ENCODE results near the gene MAPK8IP2. TPM values are rescaled to one million over a fixed set of nuclear protein-coding genes. Genes with fewer than 3 reads are reported as not detected.

Gene MAPK8IP2
- total RNA-seq, 2 donors from 2014 or later, result 0.08 to 0.21 TPM

DNA sequence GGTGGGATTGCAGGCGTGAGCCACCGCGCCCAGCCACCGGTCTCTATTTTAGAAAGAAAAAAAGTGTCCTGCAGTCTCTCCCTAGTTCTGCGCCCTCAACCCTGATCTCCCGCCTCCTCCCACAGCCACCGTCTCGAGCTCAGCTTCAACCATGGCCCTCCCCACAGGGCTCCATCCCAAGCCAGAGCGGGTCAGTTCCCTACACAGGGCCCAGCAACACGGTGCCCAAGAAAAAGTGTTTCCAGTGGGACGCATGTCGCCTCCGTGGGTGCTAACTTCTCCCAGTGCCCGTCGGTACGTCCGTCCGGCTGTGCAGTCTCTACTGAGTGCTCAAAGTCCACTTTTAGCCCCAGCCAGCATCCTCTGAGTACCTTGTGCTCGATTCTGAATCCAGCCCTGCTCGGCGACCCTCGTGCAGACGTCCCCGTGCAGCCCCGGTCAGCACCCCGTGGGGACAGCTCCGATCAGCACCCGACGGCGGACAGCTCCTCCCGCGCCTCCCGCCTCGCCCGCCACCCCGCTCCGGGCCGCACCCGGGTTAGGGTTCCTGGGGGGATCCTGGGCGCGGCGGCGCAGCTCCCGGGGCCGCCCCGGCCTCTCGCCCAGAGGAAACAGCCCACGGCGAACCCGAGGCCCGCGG, 657 bp upstream of the MAPK8IP2 start:
- Mint-ChIP-seq H3K36me3 (no peaks in the 10 kb centered on the region), H3K4me1 (ENCODE audit: low read depth in 2 of 2) (peaks cover 5% of the 10 kb centered on the region in 2 donors), H3K9me3 (no peaks in the 10 kb centered on the region), H3K27me3 (peaks cover 20 to 27% of the 10 kb centered on the region in 2 donors), H3K27ac (no peak overlapping the region), H3K4me3 (no peak overlapping the region)
- ATAC-seq (peak; percentile 79 to 84), DNase-seq (ENCODE audit: low spot score) (peak; percentile 67)

DNA sequence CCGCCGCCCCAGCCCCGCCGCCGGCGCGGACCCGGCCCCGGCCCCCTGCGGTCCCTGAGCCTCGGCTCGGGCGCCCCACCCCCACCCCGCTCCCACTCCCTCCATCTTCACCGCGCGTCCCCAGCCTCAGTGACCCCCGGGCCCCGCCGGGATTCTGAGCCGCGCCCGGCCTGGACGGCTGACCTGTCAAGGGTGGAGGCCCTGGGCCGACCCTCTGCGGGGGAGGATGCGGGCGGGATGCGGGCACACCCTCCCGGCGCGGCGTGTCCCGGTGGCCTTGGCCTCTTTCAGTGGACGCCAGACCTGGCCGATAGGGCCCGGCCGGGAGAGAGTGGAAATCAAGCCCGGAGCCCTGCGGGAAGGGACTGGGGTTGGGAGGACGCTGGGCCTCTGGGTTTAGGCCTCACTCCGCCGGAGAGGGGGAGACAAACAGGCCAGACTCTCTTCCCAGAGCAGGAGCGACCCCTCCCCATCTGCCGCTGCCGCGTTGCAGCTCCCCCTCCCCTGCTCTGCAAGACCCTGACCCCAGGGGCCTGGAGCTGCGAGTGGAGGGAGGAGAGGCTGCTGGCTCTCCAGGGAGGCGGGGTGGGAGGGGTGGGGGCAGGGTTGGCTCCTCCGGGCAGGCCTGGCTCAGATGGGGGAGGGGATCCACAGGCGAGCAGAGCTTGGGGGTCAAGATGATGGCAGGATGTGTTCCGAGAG, 525 bp downstream of the MAPK8IP2 start:
- H3K9me3 Mint-ChIP-seq, result no peaks in the 10 kb centered on the region
- H3K36me3 Mint-ChIP-seq, result no peaks in the 10 kb centered on the region
- H3K4me3 Mint-ChIP-seq, result no peak overlapping the region
- no peak overlapping the region for H3K27ac Mint-ChIP-seq
- DNase-seq (ENCODE audit: low spot score) (no peak), ATAC-seq (no peak)
- H3K27me3 Mint-ChIP-seq, result peaks cover 20 to 27% of the 10 kb centered on the region in 2 donors
- peaks cover 5% of the 10 kb centered on the region in 2 donors for H3K4me1 Mint-ChIP-seq (ENCODE audit: low read depth in 2 of 2)

DNA sequence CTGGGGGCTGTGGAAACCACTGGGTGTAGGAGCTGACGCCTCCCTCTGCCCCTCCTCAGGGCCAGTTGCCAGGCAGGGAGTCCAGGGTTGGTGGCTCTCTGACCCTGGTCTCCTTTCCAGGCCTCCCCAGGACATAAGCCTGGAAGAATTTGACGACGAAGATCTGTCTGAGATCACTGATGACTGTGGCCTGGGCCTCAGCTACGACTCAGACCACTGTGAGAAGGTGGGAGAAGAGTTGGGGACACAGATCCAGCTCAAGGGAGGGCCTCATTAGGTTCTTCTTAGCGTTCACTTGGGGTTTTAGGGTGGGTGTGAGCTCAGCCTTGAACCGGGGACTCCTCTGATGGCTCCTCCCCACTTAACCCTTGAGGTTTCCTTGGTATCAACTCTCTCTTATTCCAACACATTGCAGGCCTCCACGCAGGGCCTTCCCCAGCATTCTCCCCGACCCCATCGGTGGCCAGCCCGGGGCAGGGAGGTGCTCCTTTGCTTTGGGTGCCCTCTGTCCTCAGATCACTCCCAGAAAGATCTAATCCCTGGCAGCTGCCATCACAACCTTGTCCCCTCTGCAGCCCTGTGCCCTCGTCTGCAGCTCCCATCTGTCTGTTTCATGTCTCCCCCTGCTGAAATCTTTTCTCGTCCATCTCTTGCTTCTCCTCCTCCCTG, 1.2 kb downstream of the MAPK8IP2 start:
- ATAC-seq (no peak), DNase-seq (ENCODE audit: low spot score) (no peak)
- no peak overlapping the region for H3K27ac Mint-ChIP-seq
- peak overlapping the region; percentile 72 for H3K4me3 Mint-ChIP-seq
- no peaks in the 10 kb centered on the region for H3K9me3 Mint-ChIP-seq
- H3K36me3 Mint-ChIP-seq, result no peaks in the 10 kb centered on the region
- peaks cover 20 to 26% of the 10 kb centered on the region in 2 donors for H3K27me3 Mint-ChIP-seq
- peaks cover 5% of the 10 kb centered on the region in 2 donors for H3K4me1 Mint-ChIP-seq (ENCODE audit: low read depth in 2 of 2)

DNA sequence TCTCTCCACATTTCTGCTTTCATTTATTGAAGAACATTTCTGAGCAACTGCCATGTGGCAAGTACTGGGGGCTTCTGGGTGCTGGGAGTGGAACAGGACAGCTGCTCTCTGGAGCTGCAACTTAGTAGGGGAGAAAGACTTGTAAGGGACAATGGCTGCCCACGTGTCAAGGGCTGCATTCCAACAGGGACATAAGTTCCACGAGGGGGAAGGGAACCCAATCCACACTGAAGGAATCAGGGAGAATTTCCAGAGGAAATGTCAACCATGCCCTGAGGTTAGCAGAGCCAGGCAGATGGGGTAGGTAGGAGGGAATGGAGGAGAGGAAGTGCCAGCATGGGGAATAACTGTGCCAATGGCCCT, 1.7 kb downstream of the MAPK8IP2 start:
- H3K4me3 Mint-ChIP-seq, result peak overlapping the region; percentile 72
- peaks cover 23 to 28% of the 10 kb centered on the region in 2 donors for H3K27me3 Mint-ChIP-seq

DNA sequence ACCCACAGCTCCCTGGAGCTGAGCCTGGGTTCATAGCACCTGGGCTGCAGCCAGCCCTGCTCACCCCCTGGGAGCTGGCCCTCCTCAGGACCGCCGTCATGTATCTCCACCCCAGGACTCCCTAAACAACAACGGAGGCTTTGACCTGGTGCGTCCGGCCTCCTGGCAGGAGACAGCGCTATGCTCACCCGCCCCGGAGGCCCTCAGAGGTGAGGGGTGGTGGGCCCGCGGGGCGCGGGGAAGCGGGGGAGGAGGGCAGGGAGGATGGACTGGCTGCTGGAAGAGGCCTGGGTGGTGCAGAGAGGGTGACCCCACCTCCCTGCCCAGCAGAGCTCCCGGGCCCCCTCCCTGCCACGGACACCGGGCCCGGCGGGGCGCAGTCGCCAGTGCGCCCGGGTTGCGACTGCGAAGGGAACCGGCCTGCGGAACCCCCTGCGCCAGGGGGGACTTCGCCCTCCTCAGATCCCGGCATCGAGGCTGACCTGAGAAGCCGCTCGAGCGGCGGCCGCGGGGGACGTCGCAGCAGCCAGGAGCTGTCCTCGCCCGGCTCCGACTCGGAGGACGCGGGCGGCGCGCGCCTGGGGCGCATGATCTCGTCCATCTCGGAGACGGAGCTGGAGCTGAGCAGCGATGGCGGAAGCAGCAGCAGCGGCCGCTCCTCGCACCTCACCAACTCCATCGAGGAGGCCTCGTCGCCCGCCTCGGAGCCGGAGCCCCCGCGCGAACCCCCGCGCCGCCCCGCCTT, 3.1 kb downstream of the MAPK8IP2 start:
- Mint-ChIP-seq H3K4me3 (no peak overlapping the region), H3K9me3 (no peaks in the 10 kb centered on the region), H3K4me1 (ENCODE audit: low read depth in 2 of 2) (peaks cover 5 to 8% of the 10 kb centered on the region in 2 donors), H3K27ac (no peak overlapping the region), H3K27me3 (peaks cover 29 to 31% of the 10 kb centered on the region in 2 donors), H3K36me3 (no peaks in the 10 kb centered on the region)
- ATAC-seq, result no peak
- no peak for DNase-seq (ENCODE audit: low spot score)

More for the DNA sequence above, 1.7 kb downstream of the MAPK8IP2 start:
- peaks cover 5% of the 10 kb centered on the region in 2 donors for H3K4me1 Mint-ChIP-seq (ENCODE audit: low read depth in 2 of 2)
- no peak for ATAC-seq
- no peaks in the 10 kb centered on the region for H3K9me3 Mint-ChIP-seq
- H3K36me3 Mint-ChIP-seq, result no peaks in the 10 kb centered on the region
- H3K27ac Mint-ChIP-seq, result no peak overlapping the region
- DNase-seq (ENCODE audit: low spot score), result no peak

DNA sequence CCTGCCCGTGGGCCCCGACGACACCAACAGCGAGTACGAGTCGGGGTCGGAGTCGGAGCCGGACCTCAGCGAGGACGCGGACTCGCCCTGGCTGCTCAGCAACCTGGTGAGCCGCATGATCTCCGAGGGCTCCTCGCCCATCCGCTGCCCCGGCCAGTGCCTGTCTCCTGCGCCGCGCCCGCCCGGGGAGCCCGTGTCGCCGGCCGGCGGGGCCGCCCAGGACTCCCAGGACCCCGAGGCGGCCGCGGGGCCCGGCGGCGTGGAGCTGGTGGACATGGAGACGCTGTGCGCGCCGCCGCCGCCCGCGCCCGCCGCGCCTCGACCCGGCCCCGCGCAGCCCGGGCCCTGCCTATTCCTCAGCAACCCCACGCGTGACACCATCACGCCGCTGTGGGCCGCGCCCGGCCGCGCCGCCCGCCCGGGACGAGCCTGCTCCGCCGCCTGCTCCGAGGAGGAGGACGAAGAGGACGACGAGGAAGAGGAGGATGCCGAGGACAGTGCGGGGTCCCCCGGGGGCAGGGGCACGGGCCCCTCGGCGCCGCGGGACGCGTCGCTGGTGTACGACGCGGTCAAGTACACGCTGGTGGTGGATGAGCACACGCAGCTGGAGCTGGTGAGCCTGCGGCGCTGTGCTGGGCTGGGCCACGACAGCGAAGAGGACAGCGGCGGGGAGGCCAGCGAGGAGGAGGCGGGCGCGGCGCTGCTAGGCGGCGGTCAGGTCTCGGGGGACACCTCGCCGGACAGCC, 3.8 kb downstream of the MAPK8IP2 start:
- Mint-ChIP-seq H3K4me1 (ENCODE audit: low read depth in 2 of 2) (peaks cover 5 to 8% of the 10 kb centered on the region in 2 donors), H3K9me3 (no peaks in the 10 kb centered on the region), H3K27me3 (peaks cover 29 to 33% of the 10 kb centered on the region in 2 donors), H3K36me3 (no peaks in the 10 kb centered on the region), H3K27ac (no peak overlapping the region), H3K4me3 (no peak overlapping the region)
- peak in 1 of 2 donors; percentile 3 for ATAC-seq
- DNase-seq (ENCODE audit: low spot score), result no peak

DNA sequence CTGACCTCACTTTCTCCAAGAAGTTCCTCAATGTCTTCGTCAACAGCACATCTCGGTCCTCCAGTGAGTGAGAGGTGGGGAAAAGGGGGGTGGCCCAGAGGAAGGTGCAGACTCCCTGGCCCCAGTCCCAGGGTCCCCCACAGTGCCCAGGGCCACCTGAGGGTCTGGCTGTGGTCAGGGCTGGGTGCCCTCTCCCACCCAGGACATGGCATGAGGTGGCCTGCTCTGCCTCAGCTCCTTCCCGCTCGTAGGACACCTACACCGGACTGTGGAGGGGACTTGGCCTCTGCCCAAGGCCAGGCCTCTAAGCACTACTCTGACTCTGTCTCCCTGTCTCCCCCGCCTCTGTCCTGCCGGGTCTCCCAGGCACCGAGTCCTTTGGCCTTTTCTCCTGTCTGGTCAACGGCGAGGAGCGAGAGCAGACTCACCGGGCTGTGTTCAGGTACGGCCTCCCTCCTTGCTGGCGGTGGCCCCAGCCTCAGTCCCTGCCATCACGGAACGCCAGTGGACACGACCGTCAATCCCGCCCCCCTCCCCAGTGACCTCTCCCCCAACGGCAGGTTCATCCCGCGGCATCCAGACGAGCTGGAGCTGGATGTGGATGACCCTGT, 4.5 kb downstream of the MAPK8IP2 start:
- Mint-ChIP-seq H3K4me1 (ENCODE audit: low read depth in 2 of 2) (peaks cover 5 to 8% of the 10 kb centered on the region in 2 donors), H3K27me3 (peaks cover 29 to 32% of the 10 kb centered on the region in 2 donors), H3K9me3 (no peaks in the 10 kb centered on the region), H3K4me3 (no peak overlapping the region), H3K36me3 (no peaks in the 10 kb centered on the region), H3K27ac (no peak overlapping the region)
- no peak for DNase-seq (ENCODE audit: low spot score)
- no peak for ATAC-seq

DNA sequence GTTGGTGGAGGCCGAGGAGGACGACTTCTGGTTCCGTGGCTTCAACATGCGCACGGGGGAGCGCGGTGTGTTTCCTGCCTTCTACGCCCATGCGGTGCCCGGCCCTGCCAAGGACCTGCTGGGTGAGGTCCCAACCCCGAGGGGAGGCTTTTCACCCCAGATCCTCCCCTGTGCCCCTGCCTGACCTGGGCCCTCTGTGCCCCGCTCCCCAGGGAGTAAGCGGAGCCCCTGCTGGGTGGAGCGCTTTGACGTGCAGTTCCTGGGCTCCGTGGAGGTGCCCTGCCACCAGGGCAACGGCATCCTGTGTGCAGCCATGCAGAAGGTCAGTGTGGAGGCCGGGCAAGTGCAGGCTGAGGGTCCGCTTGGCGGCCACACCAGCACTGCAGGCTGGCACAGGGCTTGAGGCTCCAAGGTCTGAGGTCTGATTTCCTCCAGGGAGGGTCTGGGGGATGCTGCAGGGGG, 5.1 kb downstream of the MAPK8IP2 start:
- no peaks in the 10 kb centered on the region for H3K9me3 Mint-ChIP-seq
- H3K4me3 Mint-ChIP-seq, result no peak overlapping the region
- H3K36me3 Mint-ChIP-seq, result no peaks in the 10 kb centered on the region
- no peak for ATAC-seq
- H3K27me3 Mint-ChIP-seq, result peaks cover 29 to 33% of the 10 kb centered on the region in 2 donors
- peak; percentile 55 for DNase-seq (ENCODE audit: low spot score)
- no peak overlapping the region for H3K27ac Mint-ChIP-seq
- H3K4me1 Mint-ChIP-seq (ENCODE audit: low read depth in 2 of 2), result peaks cover 5 to 8% of the 10 kb centered on the region in 2 donors

DNA sequence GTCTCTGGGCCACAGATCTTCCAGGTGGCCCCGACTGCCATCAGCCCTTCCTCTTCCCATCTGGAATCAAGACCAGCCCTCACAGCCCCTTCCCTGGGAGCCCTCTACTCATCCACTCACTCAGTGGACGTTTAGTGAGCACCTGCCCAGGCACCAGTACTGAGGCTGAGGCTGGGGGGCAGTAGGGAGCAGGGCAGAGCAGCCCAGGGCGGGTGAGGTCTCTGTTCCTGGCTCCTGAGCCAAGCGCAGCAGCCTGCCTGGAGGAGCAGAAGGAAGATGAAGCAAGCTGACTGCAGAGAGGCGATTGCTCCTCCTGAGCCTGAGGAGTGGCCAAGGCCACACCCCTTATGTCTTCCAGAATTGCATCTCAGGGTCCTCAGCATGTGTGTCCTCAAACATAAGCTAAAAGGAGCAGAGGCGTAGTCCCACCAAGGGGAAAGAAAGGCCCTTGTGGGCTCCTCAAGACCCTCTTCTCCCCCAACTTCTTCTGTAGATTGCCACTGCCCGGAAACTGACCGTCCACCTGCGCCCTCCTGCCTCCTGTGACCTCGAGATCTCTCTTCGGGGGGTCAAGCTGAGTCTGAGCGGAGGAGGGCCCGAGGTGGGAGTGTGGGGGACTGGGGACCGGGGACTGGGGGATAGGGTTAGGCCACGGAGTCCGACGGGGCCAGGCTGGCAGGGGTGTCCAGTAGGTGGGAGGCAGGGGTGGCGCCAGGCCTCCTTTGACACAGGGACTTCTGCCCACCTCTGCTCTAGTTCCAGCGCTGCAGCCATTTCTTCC, 5.8 kb downstream of the MAPK8IP2 start:
- Mint-ChIP-seq H3K36me3 (no peaks in the 10 kb centered on the region), H3K4me1 (ENCODE audit: low read depth in 2 of 2) (peaks cover 5 to 8% of the 10 kb centered on the region in 2 donors), H3K27me3 (peaks cover 29 to 35% of the 10 kb centered on the region in 2 donors), H3K4me3 (no peak overlapping the region), H3K27ac (no peak overlapping the region), H3K9me3 (no peaks in the 10 kb centered on the region)
- peak; percentile 49 for DNase-seq (ENCODE audit: low spot score)
- no peak for ATAC-seq

DNA sequence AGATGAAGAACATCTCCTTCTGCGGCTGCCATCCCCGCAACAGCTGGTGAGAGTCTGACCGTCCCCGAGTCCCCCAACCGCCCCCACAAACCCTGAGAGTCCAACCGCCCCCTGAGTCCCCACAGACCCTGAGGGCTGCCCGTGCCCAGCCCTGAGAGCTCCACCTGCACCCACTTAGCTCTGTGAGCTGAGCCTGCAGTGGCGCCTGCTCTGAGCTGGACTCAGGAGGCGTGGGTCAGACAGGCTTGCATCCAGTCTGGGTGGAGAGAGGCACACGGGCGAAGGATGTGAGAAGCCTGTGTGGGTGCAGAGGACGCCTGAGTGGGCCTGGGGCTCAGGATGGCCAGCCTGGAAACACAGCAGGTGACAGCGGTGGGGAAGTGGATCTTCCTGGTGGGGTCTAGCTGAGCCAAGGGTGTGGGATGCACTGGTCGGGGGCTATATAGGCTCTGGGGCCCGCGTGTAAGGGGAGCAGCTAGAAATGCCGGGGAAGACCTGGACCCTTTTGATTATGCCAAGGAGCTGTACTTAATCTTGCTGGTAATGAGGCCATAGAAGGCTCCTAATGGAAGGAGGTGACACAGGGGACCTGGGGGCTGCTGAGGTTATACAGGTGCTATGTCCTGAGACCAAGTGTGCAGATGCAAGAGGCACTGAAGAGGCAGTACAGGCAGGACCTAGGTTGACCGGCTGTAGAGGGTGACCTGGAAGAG, 6.5 kb downstream of the MAPK8IP2 start:
- Mint-ChIP-seq H3K27ac (no peak overlapping the region), H3K4me3 (no peak overlapping the region), H3K9me3 (no peaks in the 10 kb centered on the region), H3K27me3 (peaks cover 21 to 29% of the 10 kb centered on the region in 2 donors), H3K36me3 (no peaks in the 10 kb centered on the region), H3K4me1 (ENCODE audit: low read depth in 2 of 2) (peaks cover 0 to 4% of the 10 kb centered on the region in 2 donors)
- peak; percentile 45 for DNase-seq (ENCODE audit: low spot score)
- ATAC-seq, result no peak

DNA sequence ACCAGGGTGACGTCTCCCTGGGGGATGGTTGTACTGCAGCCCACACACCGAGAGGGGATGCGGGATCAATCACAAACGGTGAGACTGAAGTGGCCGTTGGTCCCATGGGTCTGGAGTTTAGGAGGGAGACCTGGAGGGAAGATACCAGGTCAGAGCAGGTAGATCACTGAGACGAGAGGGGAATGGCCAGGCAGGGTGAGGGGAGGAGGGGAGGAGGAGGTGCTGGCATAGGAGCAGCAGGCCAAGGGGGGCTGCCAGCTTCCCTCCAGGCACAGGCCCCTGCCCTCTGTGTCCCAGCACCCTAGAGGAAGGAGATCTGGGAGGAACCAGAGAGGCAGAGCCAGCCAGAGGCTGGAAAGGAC, 7.0 kb downstream of the MAPK8IP2 start:
- H3K4me1 Mint-ChIP-seq (ENCODE audit: low read depth in 2 of 2), result peaks cover 0 to 4% of the 10 kb centered on the region in 2 donors
- no peak overlapping the region for H3K4me3 Mint-ChIP-seq
- peak; percentile 32 for DNase-seq (ENCODE audit: low spot score)
- ATAC-seq, result no peak
- H3K36me3 Mint-ChIP-seq, result no peaks in the 10 kb centered on the region
- peaks cover 16 to 24% of the 10 kb centered on the region in 2 donors for H3K27me3 Mint-ChIP-seq
- H3K9me3 Mint-ChIP-seq, result no peaks in the 10 kb centered on the region
- H3K27ac Mint-ChIP-seq, result no peak overlapping the region

All from natural killer cell treated with Interleukin-12 subunit alpha and Interleukin-12 subunit beta and Interleukin-15 and Interleukin-18, amount 100 ng/mL, for 72 hours (primary cell).